Activated CD8-positive, alpha-beta memory T cell treated with anti-CD3 and anti-CD28 coated beads, Interleukin-2, amount 50 U/mL, for 1 hour (primary cell): ENCODE results near the gene SIAH2.
A peak's percentile ranks its signal among the peaks of the same experiment; 100 is the strongest.
"Not testable (repeated sequence)": the region's sequence is repeated elsewhere in the genome, so short reads cannot be mapped to it uniquely, and the experiment has no call there.

Experiments used
- DNase-seq: peaks from one replicate; pipeline ENCODE4 v3.0.0-alpha.2; 2020; ENCODE audit errors: extremely low read depth

Gene SIAH2, protein sequence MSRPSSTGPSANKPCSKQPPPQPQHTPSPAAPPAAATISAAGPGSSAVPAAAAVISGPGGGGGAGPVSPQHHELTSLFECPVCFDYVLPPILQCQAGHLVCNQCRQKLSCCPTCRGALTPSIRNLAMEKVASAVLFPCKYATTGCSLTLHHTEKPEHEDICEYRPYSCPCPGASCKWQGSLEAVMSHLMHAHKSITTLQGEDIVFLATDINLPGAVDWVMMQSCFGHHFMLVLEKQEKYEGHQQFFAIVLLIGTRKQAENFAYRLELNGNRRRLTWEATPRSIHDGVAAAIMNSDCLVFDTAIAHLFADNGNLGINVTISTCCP

DNA sequence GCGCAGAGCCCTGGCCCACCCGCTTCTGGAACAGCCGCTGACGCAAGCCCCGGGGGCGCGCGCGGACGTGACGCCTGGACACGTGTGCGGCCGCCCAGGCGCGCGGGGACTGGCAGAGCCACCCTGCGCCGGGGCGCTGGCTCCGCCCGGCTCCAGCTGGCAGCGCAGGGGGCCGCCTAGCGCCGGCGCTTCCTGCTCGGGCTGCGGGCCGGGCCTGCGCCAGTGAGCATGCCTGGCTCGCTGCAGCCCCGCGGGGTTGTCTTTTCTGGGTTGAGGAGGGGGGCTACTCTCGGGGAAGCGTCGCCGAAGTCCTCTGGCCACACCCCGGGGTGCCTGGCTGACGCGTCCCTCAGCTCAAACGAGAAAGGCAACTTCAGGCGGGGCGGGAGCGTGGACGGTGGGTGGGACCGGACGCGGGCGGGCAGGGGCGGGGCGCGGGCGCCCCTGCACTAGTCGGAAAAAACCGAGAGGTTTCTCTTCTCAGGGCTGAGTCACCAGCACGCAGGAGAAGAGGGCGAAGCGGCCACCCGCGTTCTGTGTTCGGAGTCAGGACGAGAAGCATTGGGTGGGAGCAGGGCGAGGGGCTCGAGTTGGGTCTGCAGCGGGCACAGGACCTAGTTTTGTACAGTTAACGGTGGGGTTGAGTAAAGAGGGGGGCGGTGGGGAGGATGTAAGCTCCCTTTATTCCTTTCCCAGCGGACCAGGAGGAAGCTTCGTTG is at the start of gene SIAH2:
Gene SIAH2 (minus strand): TSS at position 48 of the 719 bp plus-strand sequence. CDS start 320 bp downstream, outside the sequence.
- DNase-seq = peak; percentile 88

DNA sequence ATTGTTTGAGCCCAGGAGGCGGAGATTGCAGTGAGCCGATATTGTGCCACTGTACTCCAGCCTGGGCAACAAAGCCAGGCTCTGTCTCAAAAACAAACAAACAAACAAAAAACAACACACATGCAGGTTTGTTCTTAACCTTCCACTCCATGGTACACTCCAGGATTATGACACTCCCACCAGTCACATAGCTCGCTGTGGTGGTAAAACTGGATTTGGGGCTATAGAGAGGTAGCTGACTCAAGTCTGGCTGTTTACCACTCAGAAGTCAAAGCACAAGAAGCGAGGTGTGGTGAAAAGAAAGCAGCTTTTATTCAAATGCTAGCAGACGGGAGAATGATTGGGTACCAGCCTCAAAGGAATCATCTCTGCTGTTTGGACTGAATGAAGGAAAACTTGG is 49.0 kb upstream of the SIAH2 start:
- no peak for DNase-seq

DNA sequence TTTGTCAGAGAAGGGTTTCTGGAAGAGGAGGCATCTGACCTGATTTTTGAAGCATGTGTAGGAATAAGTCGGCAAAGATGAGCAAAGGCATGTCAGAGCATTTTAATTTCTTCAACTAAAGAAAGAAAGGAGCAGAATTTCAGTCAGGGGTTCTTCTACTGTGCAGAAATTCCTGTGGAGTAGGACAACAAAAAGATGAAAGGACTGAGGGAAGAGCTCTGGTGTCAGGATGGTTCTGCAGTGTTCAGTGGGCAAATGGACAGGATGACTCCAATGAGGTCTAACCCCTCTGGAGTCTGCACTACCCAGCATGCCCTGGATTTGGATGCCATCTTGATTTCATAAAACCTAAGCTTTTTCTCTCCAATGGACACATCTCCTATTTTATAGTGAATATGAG is 47.7 kb upstream of the SIAH2 start:
- no peak for DNase-seq

DNA sequence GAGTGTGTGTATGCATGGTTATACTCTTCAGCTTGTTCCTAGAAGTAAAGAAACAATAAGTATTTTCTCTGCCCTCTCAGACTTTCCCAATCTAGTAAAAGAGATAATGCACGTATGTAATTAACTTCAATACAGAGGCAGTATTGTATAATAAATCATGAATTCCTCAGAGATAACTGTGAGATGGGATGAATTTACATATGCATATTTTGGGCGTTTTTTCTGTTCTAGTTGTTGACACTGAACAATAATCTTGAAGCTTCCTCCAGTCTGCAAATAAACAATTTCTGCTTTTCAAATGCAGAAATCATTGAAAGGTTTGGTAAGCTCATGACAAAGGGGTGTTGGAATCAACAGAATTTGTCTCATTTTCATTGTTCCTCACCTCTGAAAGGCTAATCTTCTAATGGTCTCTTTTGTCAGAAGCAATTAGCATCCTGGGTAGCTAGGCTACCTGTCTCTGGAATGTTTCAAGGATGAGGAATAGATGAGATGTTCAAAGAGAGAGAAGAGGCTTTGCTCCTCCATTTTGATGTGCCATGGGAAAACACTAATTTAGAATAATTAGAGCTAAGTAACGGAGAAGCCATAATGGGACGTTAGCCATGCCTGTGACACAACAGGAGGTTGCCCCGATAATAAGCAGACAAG is 43.3 kb upstream of the SIAH2 start:
- no peak for DNase-seq

DNA sequence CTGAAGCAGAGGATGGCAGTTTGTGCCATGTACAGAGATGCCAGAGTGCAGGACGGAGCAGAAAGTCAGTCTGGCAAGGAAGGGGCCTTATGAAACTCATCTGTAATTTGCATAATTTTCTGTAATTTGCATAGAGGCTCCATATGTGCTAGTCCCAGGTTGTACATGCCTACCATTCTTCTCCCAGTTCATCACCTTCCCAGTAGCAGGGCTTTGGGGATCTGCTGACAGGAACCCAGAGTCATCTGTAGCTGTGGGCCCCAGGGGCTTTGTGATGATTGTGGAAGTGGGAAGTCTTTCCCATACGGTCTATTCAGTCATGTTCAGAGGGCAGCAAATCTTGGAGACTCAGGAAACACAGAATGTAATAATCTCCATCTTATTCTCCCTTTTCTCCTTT is 42.4 kb upstream of the SIAH2 start:
- DNase-seq = no peak

DNA sequence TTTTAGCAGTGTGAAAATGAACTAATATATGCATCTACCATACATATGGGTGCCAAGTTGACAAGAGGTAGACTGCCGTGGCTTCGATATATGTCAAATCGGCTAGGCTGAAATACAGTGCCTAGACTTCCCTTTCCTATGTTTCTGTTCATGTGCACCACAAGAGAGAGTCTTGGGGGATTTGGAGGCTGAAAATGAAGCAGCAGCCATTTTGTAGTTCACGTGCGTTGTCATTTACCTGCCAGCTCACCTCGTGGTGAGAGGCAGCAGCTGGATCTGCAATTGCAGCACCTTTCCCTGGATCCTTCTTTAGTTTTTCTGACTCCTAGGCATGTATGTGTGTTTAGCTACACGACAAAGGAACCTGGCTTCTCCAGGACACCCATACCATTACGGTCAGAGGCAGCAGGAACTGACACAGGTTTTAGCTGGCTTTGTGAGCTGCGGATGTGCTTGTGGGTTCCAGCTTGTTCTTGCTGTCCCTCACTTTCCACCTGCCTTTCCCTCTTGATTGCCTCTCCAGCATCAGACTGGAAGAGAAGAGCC is 40.5 kb upstream of the SIAH2 start:
- no peak for DNase-seq

DNA sequence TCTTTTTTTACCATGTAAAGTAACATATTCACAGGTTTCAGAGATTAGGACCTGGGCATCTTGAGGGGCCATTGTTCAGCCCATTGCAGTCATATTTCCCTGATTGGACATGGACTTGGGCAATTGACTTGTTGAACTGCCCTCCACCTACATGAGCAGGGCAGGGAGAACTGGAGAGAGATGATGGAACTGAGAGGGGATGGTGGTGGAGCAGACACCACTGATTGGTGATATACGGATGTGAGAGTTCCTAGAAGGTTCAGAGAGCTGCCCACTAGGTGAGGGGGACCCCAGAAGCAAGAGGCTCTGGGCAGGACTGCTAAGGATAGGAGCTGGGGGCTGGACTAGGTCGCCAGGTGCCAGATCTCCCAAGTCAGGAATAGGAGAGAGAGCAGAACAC is 37.8 kb upstream of the SIAH2 start:
- no peak for DNase-seq

DNA sequence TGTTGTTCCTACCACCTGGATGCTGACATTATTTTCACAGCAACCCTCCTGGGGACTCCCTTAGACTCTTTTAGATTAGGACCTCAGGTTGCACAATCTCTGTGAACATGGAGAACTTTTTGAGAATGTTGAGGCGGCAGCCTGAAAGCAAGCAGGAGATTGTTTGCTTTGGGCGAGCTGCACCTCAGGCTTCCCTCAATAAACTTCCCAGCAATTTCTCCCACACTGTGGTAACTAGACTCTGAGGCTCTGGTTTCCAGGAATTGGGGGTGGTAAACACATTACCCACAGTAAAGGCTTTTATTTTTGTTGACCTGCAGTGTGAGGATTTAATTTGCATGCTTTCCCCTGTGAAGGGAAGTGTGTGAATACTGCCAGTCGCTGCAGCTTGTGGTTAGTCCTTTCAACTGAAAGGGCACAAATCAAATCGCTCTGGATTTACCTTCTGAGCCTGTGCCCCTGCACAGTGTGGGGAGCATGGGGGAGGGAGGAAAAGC is 35.2 kb upstream of the SIAH2 start:
- DNase-seq = no peak

DNA sequence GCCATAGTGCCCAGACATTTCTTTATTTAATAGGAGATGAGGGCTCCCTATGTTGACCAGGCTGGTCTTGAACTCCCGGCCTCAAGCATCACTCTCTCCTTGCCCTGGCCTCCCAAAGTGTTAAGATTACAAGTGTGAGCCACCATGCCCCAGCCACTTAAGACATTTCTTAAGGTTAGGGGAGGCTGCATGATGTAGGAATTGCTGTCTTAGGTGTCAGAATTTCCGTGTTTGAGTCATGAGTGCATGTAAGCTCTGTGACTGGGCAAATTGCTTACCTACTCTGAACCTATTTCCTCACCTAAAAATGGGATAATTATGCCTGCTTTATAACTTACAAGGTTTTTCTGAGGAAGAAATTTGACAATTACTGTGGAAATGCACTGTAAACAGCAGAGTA is 34.2 kb upstream of the SIAH2 start:
- DNase-seq = no peak

DNA sequence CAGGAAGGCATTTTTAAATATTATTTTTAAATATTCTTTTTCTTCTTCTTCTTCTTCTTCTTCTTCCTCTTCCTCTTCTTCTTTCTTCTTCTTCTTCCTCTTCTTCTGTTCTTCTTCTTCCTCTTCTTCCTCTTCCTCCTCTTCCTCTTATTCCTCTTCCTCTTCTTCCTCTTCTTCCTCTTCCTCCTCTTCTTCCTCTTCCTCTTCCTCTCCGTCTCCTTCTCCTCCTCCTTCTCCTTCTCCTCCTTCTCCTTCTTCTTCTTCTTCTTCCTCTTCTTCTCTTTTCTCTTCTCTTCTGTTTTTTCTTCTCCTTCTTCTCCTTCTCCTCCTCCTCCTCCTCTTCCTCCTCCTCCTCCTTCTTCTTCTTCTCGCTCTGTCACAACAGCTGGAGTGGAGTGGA is 33.6 kb upstream of the SIAH2 start:
- not testable (repeated sequence) for DNase-seq

DNA sequence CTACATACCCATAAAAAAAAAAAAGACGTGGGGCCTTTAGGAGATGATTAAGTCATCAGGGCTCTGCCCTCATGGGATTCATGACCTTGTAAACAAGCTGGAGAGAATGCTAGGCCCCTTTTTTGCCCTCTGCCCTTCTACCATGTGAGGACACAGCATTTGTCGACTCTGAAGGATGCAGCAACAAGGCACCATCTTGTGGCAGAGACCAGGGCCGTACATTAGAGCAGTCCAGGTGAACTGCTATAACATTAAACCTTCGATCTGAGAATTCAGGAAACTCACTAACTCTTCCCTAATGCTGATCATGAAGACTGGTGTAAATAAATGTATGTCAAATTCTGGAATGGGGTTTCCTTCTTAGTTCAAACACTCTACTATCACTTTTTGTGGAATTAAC is 30.7 kb upstream of the SIAH2 start:
- no peak for DNase-seq

DNA sequence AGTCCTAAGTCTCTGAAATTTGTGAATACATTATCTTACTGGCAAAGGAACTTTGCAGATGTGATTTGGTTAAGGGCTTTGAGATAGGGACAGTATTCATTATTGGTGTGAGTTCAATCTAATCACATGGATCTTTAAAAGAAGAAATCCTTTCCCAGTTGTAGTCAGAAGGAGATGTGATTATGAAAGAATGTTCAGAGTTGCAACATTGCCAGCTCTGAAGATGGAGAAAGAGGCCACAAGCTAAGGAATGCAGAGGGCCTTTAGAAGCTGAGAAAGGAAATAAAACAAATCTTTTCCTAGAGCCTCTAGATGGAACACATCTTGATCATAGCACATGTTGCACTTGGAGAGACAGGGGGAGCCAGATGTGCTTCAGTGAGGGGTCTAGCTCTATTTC is 27.7 kb upstream of the SIAH2 start:
- DNase-seq = no peak

DNA sequence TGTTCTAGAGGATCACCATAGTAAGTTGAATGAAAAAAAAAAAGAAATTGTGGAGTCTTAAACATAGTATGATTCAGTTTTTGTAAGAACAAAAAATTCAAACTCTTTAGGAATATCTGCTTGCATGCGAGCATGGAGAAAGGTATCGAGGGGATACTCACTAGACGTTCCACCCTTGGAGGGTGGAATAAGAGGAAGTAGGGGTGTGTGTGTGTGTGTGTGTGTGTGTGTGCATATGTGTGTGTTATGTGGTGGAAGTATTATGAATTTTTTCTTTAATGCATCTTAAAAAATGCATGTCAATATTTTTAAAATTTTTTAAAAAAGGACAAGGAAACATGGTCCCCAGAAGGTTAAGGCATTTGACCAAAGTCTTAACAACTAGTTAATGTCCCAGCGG is 26.5 kb upstream of the SIAH2 start:
- DNase-seq = no peak

DNA sequence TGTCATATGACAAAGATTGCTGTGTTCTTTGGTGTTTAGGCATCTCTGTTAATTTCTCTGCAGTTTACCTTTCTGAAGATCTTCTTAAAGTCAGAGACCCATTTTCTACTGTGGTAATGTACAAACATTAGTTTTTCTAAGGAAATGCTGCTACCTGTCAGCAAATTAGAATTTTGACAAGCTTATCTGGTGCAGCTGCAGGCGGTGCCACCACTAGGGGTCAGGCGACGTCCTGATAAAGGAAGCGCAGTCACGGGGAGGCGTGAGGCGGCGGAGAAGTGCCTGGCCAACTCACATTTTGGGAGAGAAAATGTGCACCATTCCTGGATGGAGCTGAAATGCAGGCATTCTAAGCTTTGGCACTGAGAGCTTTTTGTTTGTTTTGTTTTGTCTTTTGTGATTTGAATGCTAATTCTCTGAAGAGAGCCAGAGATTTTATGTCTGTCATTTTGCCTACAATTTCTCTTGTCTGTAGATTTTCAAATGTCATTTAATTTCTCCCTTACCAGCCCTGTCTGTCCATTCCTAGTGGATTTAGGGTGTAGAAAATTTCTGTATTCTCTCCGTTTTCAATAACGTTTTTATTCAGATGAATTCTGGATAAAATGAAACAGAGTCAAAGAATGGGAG is 24.9 kb upstream of the SIAH2 start:
- DNase-seq = peak; percentile 40

DNA sequence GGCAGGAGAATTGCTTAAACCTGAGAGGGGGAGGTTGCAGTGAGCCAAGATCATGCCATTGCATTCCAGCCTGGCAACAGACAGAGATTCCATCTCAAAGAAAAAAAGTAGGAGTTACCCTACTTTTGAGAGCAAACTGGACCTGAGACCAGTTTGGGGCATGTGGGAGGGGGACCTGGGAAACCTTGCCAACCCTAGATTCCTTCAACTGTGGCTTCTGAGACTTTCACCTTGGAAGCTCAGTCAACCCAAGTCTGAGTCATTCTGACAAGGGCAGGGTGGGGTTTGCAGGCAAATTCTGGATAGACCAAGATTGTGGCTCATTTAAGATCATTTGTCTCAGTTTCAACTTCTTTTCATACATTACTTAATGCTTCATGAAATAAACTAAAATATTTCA is 23.8 kb upstream of the SIAH2 start:
- DNase-seq = no peak

DNA sequence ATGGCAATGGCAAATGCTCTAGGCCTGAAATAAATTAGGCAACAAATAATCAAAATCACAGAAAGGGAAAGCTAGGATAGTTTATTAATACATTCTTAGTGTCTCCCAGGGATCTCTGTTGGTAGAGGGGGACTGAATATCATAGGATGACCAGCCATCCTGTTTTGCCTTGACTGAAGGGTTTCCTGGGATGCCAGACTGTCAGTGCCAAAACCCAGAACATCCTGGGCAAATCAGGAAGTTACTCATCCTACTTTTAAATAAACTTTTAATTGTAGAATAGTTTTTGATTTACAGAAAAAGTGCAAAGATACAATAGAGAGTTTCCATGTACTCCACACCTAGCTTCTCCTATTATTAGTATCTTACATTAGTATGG is 21.8 kb upstream of the SIAH2 start:
- DNase-seq = no peak

DNA sequence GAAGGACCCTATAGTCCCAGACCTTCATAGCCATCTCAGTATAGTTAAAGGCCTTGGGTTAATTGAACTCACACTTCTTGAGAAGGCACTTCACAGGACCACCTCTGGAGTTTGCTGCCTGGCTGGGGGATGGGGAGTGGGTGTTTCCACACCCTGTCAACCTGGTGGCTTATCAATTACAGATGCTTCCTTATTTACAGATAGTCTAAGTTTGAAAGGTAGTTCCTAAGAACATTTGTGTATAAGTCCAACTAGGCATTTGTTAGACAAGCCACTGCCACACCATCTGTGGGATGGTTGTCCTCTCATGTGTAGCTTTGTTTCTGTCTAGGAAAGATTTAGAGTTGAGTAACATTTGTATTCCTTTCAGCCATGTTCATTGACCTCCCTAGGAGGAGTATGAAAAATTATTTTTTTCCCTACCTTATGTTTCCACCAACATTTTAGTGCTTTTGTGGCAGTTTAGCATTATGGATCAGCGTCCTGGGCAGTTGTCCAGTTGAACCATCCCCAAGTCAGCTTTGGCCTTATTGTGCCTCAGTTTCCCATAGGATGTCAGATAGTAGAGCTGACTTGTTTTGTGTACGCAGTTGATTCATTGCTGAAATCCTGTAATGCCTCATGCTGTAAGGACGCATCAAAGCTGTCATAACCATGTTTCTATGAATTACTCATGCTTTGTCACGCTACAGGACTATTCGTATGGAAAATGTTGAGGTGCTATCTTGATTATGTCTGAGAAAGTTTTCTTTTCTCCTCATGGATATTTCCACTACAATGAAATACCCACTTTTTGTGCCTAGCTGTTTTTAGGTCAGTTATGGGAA is 21.2 kb upstream of the SIAH2 start:
- no peak for DNase-seq

DNA sequence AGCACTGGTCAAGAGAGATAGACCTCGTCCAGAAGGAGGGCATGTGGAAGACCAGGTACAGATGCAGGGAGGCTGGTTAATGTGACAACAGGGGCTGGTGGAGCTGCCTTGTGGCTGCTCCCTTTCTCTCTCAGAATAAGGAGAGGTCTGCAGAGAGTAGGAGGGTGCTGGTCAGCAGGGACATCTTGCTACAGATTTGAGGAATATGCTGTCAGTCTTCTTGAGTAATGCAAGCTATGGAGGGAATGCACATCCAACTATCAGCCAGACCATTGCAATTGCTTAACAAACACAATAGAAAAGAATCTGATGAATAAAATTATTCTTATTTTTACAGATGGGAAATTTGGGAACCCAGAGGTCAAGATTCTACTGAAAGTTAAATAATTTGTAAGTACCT is 20.3 kb upstream of the SIAH2 start:
- DNase-seq = no peak

DNA sequence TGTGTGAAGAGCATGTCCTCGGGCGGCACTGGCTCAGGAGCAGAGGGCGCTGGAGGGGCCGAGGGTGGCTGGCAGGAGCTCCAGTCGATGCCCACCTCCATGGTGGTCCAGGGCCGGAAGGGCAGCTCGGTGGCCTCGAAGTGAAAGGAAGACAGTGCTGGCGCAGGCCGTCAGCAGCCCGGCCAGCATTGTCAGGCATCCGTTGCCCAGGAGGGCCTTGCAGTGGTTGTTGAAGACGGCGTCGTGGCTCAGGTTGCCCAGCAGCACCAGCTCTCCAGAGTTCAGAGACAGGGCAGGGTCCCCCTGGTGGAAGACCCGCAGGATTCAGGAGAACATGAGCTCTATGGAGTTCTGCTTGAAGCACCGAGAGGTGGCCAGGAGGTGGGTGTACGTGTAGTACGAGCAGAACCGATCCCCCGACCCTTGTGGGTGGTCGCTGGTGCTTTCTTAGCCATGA is 16.5 kb upstream of the SIAH2 start:
- DNase-seq = no peak

DNA sequence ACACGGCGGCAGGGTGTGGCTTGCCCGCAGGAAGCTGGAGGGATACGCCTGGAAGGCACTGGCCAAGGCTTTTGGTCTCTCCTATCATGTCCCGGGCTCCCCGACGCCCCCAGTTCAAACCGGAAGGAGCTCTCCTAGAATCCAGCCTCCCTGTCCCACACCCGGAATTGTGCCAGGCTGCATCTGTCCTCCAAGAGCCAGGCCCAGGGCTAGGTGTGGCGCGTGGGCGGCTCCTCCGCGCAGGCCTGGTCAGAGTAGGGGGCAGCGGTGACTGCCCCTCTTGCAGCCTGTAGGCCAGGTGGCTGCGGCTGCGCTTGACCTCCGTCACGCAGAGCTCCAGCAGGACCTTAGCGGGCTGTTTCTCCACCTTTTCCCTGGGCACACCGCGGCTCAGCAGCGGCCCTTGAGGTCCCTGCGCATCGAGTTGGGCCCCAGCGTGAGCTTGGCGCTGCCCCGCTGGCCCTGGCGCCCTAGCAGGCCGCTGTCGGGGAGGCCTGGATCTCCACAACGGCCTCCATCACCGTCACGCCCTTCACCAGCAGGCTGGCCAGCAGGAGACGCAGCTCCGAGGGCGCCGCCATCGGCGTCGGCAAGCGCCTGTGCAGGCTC is 15.9 kb upstream of the SIAH2 start:
- DNase-seq = no peak
